ENCODE data around the gene HMGN4.

Gene HMGN4

DNA sequence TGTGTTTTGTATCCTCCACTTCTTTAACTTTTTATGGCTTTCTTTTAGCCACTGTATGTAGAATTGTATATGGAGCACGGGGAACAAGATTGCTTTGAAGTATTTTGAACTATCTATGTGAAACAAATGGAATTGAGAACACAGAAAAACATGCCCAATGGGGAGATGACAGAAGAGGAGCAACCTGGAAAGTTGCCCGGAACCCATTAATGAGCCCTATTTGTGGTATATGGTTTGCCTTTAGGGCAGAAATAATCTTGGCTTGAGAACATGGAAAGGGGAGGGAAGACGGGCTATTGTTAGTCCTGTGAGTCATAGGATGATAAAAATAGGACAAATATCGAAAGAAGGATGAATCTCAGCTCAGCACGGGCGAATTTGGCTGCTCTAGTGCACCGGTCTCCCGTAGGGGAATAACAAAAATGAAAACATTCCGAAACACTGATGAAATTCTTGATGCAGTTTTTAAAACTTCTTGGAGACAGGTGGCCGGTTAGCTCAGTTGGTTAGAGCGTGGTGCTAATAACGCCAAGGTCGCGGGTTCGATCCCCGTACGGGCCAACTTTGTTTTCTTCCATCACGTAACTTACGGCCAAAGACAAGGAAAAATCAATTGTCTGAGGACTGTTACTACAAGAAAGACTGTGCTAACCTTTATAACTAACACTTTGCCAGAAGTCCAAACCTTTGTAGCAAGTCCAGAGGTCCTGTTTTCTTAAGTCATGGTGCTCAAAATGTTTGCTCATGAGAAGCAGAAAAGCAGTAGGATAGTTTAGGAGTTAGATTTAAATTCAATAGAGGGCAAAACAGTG lies 15.7 kb downstream of the HMGN4 start:
- peak; percentile 82 for DNase-seq

- no peak for DNase-seq
These were observed 16.2 kb downstream of the HMGN4 start for GRCh38 chr6:26554447-26554696.

- no peak for DNase-seq
These were observed 16.7 kb downstream of the HMGN4 start for GRCh38 chr6:26554697-26555504.

DNA sequence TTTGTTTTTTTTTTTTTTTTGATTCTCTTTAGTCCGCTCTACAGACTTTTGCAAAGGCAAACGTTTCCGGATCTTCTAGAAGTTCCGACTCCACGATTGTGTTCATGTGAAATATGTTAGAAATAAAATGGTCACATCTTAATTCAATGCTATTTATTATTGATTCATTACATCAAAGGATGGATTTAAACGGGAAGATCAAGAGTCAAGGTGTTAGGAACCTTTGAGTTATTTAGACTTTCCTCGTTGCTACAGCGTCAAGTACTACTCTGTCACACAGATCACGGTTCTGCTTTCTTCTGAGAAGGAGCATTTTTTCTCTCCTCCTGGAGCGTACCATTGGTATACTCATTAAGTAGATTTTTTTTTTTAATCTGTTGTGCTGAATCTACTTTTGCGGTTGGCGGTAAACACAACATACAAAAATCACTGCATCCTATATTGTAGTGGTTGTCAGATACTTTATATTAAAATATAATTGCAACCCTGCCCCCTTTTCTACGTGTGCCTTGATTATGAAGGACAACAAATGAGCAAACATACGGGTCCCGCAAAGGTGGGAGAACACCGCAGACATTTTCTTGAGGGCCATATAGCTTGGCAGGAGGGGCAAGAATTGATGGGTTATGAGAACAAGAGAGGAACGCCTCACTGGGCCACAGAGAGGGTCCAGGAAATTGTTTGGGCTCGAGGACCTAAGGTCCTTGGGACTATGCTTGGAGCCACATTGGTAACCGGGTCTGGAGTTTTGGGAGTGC lies 17.5 kb downstream of the HMGN4 start:
- DNase-seq: no peak

GRCh38 chr6:26556263-26557070 lies 18.3 kb downstream of the HMGN4 start:
- peak; percentile 80 for DNase-seq

DNA sequence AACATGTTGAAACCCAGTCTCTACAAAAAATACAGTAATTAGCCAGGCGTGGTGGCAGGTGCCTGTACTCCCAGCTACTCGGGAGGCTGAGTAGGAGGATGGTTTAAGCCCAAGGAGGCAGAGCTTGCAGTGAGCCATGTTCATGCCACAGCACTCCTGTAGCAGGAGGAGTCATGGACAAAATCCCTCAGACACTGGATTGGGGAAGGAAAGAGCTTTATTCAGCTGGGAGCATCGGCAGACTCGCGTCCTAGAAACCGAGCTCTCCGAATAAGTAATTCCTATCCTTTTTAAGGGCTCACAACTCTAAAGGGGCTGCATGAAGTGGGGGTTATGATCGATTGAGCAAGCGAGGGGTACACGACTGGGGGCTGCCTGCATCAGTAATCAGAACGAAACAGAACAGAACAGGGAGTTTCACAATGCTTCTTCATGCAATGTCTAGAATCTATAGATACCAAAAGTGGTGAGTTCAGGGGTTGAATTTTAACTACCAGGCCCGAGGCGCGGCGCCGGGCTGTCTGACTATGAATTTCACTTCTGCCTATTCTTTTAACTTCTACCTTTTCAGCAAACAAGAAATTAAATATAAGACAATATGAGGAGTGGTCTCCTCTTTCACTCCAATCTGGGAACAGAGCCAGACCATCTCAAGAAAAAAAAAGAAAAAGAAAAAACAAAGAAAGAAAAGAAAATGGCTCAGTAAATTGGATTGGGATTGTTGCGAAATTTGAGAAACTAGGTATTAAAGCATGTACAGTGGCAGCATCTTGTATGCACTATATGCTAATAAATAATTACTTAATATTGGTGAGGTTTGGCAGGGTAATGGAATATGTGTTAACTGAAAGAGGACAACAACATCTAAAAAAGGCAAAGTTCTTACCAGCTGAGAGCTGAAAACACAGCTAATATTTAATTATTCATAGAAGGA lies 23.6 kb downstream of the HMGN4 start:
- no peak for DNase-seq

GRCh38 chr6:26563488-26563887 lies 25.3 kb downstream of the HMGN4 start:
- no peak for DNase-seq

- peak; percentile 97 for DNase-seq
These were observed 30.7 kb downstream of the HMGN4 start for GRCh38 chr6:26568601-26569432.

DNA sequence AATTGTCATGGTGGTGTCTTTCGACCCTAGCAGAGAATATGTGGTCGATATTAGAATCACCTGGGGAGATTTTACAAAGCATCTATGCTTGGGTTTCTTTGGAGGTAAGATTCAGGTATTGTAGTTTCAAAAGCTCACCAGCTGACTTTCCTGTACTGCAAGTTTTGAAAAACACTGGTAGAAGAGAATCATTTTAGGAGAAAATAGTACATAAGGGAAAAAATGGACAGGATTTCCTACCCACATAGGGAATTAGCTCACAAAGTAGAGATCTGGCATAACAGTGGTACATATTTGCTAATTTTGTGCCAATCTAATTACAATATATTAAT lies 31.2 kb downstream of the HMGN4 start:
- DNase-seq: no peak

- DNase-seq: no peak
These were observed 32.1 kb downstream of the HMGN4 start for GRCh38 chr6:26570027-26570809.

DNA sequence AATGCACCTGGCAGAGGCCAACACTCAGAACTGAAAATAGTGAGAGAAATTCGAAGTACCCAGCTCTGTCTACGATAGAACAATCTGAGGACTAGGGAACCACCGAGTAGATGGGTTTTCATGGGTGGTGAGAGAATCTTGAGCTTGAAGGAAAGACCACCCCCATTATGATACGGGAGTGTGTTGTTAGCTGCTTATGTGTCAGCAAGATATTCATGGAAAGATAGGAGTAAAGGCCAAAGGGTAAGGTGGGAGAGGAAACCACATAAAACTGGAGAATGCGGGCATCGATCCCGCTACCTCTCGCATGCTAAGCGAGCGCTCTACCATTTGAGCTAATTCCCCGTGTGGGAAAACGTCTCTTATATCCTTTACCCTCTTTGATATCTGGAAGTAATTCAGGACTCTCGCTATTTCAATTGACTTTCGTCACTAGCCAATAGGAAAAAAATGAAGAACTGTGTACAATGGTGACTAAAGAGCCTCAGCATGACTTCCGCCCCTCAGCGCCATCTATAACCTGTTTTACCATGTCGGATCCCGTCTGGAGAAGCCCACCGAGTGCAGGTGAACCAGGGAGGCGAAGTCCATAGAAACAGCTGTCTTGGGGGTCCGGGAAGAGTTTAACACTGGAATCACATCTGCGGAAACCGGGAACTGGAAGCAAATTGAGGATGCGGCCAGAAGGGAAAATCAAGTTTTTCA lies 33.6 kb downstream of the HMGN4 start:
- DNase-seq: peak; percentile 98

GRCh38 chr6:26575494-26575939 lies 37.4 kb downstream of the HMGN4 start:
- DNase-seq: no peak

DNA sequence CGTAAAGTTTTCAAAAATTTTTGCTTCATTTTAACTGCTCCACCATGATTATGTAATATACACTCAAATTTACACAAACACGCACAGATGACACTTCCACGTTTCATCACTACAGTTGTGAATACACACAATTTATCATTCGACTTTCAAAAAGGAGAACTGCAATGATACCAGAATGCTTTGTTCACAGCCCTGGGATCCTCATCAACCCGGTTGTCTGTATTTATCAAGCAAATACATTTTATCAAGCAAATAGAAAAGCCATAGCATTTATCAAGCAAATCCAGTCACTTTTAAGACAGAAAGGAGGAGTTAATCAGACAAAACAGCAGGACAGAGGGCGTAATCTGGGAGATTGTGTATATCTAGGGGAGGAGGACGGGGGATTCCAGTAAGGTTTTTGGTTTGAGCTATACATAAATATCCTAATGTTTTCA lies 38.3 kb downstream of the HMGN4 start:
- no peak for DNase-seq

GRCh38 chr6:26576929-26577719 lies 39.0 kb downstream of the HMGN4 start:
- DNase-seq: no peak

DNA sequence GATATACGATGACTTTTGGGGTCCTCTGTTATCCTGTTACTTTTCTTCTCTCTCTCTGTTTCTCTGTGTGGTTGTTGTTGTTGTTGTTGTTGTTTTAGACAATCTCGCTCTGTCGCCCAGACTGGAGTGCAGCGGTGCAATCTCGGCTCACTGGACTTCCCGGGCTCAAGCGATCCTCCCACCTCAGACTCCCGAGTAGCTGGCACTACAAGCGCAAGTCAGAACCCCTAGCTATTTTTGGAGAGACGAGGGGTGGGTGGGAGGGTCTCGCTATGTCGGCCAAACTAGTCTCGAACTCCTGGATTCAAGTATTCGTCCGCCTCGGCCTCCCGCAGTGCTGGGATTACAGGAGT lies 39.5 kb downstream of the HMGN4 start:
- no peak for DNase-seq

DNA sequence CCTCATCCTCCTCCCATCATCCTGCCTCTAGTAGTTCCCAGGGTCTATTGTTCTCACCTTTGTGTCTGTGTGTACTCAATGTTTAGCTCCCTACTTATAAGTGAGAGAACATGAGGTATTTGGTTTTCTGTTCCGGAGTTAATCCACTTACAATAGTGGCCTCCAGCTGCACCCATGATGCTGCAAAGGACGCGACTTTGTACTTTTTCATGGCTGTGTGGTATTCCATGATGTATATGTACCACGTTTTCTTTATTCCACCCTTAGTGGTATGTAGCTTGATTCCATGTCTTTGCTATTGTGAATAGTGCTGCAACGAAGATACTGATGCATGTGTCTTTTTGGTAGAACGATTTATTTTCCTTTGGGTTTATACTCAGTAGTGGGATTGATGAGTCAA lies 40.1 kb downstream of the HMGN4 start:
- DNase-seq: no peak

DNA sequence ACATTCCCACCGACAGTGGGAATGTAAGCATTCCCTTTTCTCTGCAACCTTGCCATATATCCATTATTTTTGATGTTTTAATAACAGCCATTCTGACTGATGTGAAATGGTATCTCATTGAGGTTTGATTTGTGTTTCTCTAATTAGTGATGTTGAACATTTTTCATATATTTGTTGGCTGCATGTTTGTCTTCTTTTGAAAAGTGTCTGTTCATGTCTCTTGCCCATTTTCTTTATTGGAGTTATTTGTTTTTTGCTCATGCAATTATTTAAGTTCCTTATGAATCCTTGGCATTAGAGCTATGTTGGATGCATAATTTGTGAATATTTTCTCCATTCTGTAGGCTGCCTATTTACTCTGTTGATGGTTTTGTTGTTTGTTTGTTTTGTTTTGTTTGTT lies 40.6 kb downstream of the HMGN4 start:
- no peak for DNase-seq

- DNase-seq: no peak
These were observed 43.2 kb downstream of the HMGN4 start for GRCh38 chr6:26581164-26581915.

Measured in NCI-H748 treated with DMSO at 0.1 percent for 48 hours (cell line).